ENCODE data around the gene RGS12. TPM values are rescaled to one million over a fixed set of nuclear protein-coding genes. Genes with fewer than 3 reads are reported as not detected.

The RGS12 gene
- total and polyA plus RNA-seq, 2 of the 13 experiments (the other 11 are each of a cell fraction or from before 2014, with no cell fraction given), result 21.0 to 27.7 TPM

DNA sequence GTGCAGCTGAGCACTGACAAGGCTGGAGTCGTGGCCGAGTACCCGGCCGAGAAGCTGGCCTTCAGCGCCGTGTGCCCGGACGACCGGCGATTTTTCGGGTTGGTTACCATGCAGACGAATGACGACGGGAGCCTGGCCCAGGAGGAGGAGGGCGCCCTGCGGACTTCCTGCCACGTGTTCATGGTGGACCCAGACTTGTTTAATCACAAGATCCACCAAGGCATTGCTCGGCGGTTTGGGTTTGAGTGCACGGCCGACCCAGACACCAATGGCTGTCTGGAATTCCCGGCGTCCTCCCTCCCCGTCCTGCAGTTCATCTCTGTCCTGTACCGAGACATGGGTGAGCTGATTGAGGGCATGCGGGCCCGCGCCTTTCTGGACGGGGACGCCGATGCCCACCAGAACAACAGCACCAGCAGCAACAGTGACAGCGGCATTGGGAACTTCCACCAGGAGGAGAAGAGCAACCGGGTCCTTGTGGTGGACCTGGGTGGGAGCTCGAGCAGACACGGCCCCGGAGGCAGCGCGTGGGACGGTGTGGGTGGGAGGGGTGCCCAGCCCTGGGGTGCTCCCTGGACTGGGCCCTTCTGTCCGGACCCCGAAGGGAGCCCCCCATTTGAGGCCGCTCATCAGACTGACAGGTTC is 24.3 kb downstream of the RGS12 start:
- H3K9ac ChIP-seq (ENCODE audit: insufficient read depth, low read depth, low read length), result no peak overlapping the region
- no peak overlapping the region for H3K27ac ChIP-seq (ENCODE audit: extremely low read length, insufficient read depth, low read length)
- H3K79me2 ChIP-seq (ENCODE audit: insufficient read depth, low read length), result peaks cover 9% of the 10 kb centered on the region
- no peak overlapping the region for H3K4me3 ChIP-seq (replicated peaks in 1 of 3; ENCODE audit: insufficient read depth in 1 of 3, low read depth in 2 of 3, low read length in 3 of 3)
- H3K36me3 ChIP-seq (replicated peaks in 1 of 2; ENCODE audit: control insufficient read depth in 1 of 2, insufficient read depth in 2 of 2, low read length in 2 of 2), result peaks cover 14 to 28% of the 10 kb centered on the region in 2 experiments; a peak in 4 of 5 replicates
- H3K27me3 ChIP-seq (ENCODE audit: control insufficient read depth in 1 of 2, insufficient read depth in 2 of 2, low read length in 2 of 2), result no peaks in the 10 kb centered on the region
- no peaks in the 10 kb centered on the region; the same call in 1 of the 2 replicates for H4K20me1 ChIP-seq (ENCODE audit: insufficient read depth, low read length)
- no TSS peak for BruUV-seq (replicated peaks)
- no peak overlapping the region for H3K4me2 ChIP-seq (ENCODE audit: low read depth, low read length)
- H2AFZ ChIP-seq (ENCODE audit: low read length), result no peak overlapping the region
- H3K9me3 ChIP-seq (ENCODE audit: low read length), result no peaks in the 10 kb centered on the region
- TF ChIP-seq ZNF496 (CRISPR knock-in tag; IDR thresholded peaks at IDR 0.05; ENCODE audit: insufficient replicate concordance) (no peak), AGO2 (optimal IDR thresholded peaks at IDR 0.05; ENCODE audit: low read depth, low read length) (peak; percentile 14), HMG20A (CRISPR knock-in tag; IDR thresholded peaks at IDR 0.05; ENCODE audit: borderline replicate concordance) (no peak), SRSF9 (IDR thresholded peaks at IDR 0.05; ENCODE audit: borderline replicate concordance, insufficient read depth, low read depth, low read length, poor library complexity, severe bottlenecking) (no peak)
- TF ChIP-seq, protein P1, sequence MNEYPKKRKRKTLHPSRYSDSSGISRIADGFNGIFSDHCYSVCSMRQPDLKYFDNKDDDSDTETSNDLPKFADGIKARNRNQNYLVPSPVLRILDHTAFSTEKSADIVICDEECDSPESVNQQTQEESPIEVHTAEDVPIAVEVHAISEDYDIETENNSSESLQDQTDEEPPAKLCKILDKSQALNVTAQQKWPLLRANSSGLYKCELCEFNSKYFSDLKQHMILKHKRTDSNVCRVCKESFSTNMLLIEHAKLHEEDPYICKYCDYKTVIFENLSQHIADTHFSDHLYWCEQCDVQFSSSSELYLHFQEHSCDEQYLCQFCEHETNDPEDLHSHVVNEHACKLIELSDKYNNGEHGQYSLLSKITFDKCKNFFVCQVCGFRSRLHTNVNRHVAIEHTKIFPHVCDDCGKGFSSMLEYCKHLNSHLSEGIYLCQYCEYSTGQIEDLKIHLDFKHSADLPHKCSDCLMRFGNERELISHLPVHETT (CRISPR knock-in tag; conservative IDR thresholded peaks at IDR 0.05), result no peak
- TF ChIP-seq, protein P2, sequence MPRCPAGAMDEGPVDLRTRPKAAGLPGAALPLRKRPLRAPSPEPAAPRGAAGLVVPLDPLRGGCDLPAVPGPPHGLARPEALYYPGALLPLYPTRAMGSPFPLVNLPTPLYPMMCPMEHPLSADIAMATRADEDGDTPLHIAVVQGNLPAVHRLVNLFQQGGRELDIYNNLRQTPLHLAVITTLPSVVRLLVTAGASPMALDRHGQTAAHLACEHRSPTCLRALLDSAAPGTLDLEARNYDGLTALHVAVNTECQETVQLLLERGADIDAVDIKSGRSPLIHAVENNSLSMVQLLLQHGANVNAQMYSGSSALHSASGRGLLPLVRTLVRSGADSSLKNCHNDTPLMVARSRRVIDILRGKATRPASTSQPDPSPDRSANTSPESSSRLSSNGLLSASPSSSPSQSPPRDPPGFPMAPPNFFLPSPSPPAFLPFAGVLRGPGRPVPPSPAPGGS (CRISPR knock-in tag; IDR thresholded peaks at IDR 0.05), result no peak
- H3K4me1 ChIP-seq (ENCODE audit: insufficient read depth, low read length), result peaks cover 22% of the 10 kb centered on the region
- no peak for FAIRE-seq
- CTCF ChIA-PET (ENCODE audit: low intra/inter-chr PET ratio, low total read pairs), result no interaction called here
- in situ Hi-C loops (cut with HindIII; ENCODE audit: extremely low pct_ligation_motif_present, low pct_unique_long_range_greater_than_20kb) (no loop called here), intact Hi-C loops (cut with micrococcal nuclease; ENCODE audit: unreplicated experiment) (no loop called here)
- POLR2A ChIA-PET, result no interaction called here
- DNase-seq (ENCODE audit: low spot score), result no peak
- 97% methylated on average over 33 of the region's 42 CpGs for WGBS (ENCODE audit: low lambda C conversion rate)
- no peak for ATAC-seq

Data from HepG2 (cell line).